ENCODE measurements around the gene PAX5. TPM values are rescaled to one million over a fixed set of nuclear protein-coding genes. Genes with fewer than 3 reads are reported as not detected.

PAX5 gene
- total and polyA plus RNA-seq, 4 experiments from 2014 or later = 0.32 TPM; not detected in 3

DNA sequence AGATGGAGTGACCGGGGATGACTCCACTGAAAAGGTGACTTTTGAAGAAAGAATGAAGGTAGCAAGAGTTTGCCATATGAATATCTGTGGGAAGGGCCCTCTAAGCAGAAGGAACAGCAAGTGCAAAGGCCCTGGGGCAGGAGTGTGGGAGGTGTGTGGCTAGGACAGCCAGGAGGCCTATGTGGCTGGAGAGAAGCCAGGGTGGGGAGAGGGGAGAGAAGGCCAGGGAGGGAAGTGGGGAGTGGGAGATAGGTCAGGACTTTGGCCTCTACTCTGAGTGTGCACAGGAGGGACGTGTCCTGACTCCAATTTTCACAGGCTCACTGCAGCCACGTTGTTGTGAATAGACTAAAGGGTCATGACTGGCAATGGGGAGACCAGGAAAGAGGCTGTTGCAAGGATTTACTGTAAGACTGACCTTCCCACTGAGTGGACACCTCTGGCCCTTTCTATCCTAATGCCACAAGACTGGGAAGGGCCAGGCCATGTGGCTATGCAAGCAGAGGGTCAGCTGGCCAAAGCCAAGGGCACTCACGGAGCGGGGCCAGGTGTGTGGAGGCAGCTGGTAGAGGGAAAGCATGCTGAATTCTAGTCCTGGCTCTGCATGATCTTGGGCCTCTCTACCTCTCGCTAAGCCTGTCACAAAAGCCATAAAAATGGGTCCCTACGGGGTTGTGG is 172.4 kb downstream of the PAX5 start:
- Histone ChIP-seq H3K27ac (ENCODE audit: low read depth, low read length) (no peak overlapping the region), H3K4me3 (ENCODE audit: low read length in 2 of 2) (no peak overlapping the region), H3K27me3 (ENCODE audit: insufficient read depth, low read length) (no peaks in the 10 kb centered on the region), H3K4me1 (ENCODE audit: insufficient read depth, low read length) (no peaks in the 10 kb centered on the region), H3K9me3 (ENCODE audit: control insufficient read depth in 1 of 2, low read length in 2 of 2) (no peaks in the 10 kb centered on the region), H3K36me3 (ENCODE audit: insufficient read depth, low read length) (no peaks in the 10 kb centered on the region)
- POLR2A ChIA-PET (ENCODE audit: partially characterized antibody) = no interaction called here
- Mint-ChIP-seq H3K27me3 (peaks cover 2 to 10% of the 10 kb centered on the region in 2 donors), H3K4me3 (no peak overlapping the region), H3K36me3 (no peaks in the 10 kb centered on the region), H3K9me3 (no peaks in the 10 kb centered on the region), H3K4me1 (no peaks in the 10 kb centered on the region), H3K27ac (no peak overlapping the region)
- intact Hi-C loops (cut with micrococcal nuclease) = no loop called here
- CTCF ChIA-PET (ENCODE audit: partially characterized antibody) = interaction anchor here (2.3 kb wide), 1 partner anchor 11 kb away, joined by 14 read pairs; no protein-coding TSS in a partner anchor
- DNase-seq = no peak

GRCh38 chr9:36858805-36859375 is 175.2 kb downstream of the PAX5 start:
- no peak overlapping the region for H3K4me3 ChIP-seq (ENCODE audit: low read length in 2 of 2)
- no peak overlapping the region for H3K27ac ChIP-seq (ENCODE audit: low read depth, low read length)
- no peaks in the 10 kb centered on the region for H3K9me3 ChIP-seq (ENCODE audit: control insufficient read depth in 1 of 2, low read length in 2 of 2)
- peaks cover 5% of the 10 kb centered on the region for H3K4me1 ChIP-seq (ENCODE audit: insufficient read depth, low read length)
- POLR2A ChIA-PET (ENCODE audit: partially characterized antibody) = no interaction called here
- CTCF ChIA-PET (ENCODE audit: partially characterized antibody) = interaction anchor here (4.7 kb wide), 1 partner anchor 14 kb away, joined by 22 read pairs; no protein-coding TSS in a partner anchor
- no peak overlapping the region for H3K27ac Mint-ChIP-seq
- H3K4me3 Mint-ChIP-seq = no peak overlapping the region
- H3K9me3 Mint-ChIP-seq = no peaks in the 10 kb centered on the region
- no peaks in the 10 kb centered on the region for H3K36me3 ChIP-seq (ENCODE audit: insufficient read depth, low read length)
- intact Hi-C loops (cut with micrococcal nuclease) = no loop called here
- H3K4me1 Mint-ChIP-seq = peaks cover 4 to 10% (median 7%) of the 10 kb centered on the region in 4 donors
- no peak for DNase-seq
- H3K27me3 Mint-ChIP-seq = peaks cover 0 to 12% of the 10 kb centered on the region in 2 donors
- no peaks in the 10 kb centered on the region for H3K27me3 ChIP-seq (ENCODE audit: insufficient read depth, low read length)
- no peaks in the 10 kb centered on the region for H3K36me3 Mint-ChIP-seq

DNA sequence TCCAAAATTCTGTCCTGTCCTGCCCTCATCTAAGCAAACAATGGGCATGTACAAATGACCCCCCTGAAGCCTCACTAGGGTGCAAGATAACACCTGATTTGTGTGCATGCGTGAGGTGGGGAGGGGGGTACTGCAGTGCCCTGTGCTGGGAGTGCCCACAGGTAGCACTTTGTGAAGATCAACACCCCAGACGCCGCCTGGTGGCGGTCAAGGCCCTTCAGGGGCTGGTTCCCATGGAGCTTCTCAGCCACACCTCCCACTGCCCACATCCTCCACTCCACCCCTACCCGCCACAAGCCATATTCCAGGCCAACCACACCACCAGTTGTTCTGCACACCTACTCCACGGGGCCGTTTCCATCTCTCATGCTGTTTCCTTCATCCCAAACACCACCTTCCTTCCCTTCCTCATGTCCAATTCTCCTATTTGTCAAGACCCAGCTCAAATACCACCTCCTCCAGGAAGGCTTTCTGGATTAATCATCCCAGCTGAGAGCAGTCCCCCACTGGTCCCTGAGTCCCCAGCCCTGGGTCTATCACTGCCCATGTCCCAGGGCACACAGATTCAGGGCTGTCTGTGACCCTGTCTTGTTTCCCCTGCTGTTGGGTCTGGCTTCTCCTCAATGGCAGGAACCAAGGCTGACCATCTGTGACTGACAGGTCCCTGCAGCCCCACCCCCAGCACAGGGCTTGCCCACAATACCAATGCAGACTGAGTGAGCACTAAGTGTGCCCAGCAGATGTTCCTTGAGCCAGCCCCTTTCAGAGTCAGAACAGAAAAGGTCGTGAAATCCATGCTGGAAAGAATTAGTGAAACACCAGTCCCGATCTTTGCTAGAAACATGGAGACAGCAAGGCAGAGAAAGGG is 178.4 kb downstream of the PAX5 start:
- Histone ChIP-seq H3K4me3 (ENCODE audit: low read length in 2 of 2) (no peak overlapping the region), H3K4me1 (ENCODE audit: insufficient read depth, low read length) (peaks cover 5% of the 10 kb centered on the region), H3K36me3 (ENCODE audit: insufficient read depth, low read length) (no peaks in the 10 kb centered on the region), H3K27me3 (ENCODE audit: insufficient read depth, low read length) (no peaks in the 10 kb centered on the region), H3K27ac (ENCODE audit: low read depth, low read length) (no peak overlapping the region), H3K9me3 (ENCODE audit: control insufficient read depth in 1 of 2, low read length in 2 of 2) (no peaks in the 10 kb centered on the region)
- intact Hi-C loops (cut with micrococcal nuclease) = no loop called here
- H3K27ac Mint-ChIP-seq = peak overlapping the region in 3 of 7 donors; percentile 16 to 64 (median 33)
- H3K36me3 Mint-ChIP-seq = no peaks in the 10 kb centered on the region
- CTCF ChIA-PET (ENCODE audit: partially characterized antibody) = interaction anchor here (4.7 kb wide), 1 partner anchor 17 kb away, joined by 22 read pairs; no protein-coding TSS in a partner anchor
- peaks cover 4 to 10% (median 8%) of the 10 kb centered on the region in 4 donors for H3K4me1 Mint-ChIP-seq
- H3K4me3 Mint-ChIP-seq = no peak overlapping the region
- POLR2A ChIA-PET (ENCODE audit: partially characterized antibody) = no interaction called here
- peak in 4 of 5 donors; percentile 13 to 22 (median 19) for DNase-seq
- no peaks in the 10 kb centered on the region for H3K9me3 Mint-ChIP-seq
- peaks cover 0 to 7% of the 10 kb centered on the region in 2 donors for H3K27me3 Mint-ChIP-seq

GRCh38 chr9:36854751-36855150 is 179.3 kb downstream of the PAX5 start:
- intact Hi-C loops (cut with micrococcal nuclease) = no loop called here
- Histone ChIP-seq H3K36me3 (ENCODE audit: insufficient read depth, low read length) (no peaks in the 10 kb centered on the region), H3K9me3 (ENCODE audit: control insufficient read depth in 1 of 2, low read length in 2 of 2) (no peaks in the 10 kb centered on the region), H3K4me1 (ENCODE audit: insufficient read depth, low read length) (peaks cover 5% of the 10 kb centered on the region), H3K4me3 (ENCODE audit: low read length in 2 of 2) (no peak overlapping the region), H3K27me3 (ENCODE audit: insufficient read depth, low read length) (no peaks in the 10 kb centered on the region), H3K27ac (ENCODE audit: low read depth, low read length) (no peak overlapping the region)
- no peak overlapping the region for H3K27ac Mint-ChIP-seq
- H3K9me3 Mint-ChIP-seq = no peaks in the 10 kb centered on the region
- CTCF ChIA-PET (ENCODE audit: partially characterized antibody) = interaction anchor here (4.7 kb wide), 1 partner anchor 18 kb away, joined by 22 read pairs; no protein-coding TSS in a partner anchor
- H3K4me1 Mint-ChIP-seq = peaks cover 4 to 10% (median 8%) of the 10 kb centered on the region in 4 donors
- peaks cover 0 to 7% of the 10 kb centered on the region in 2 donors for H3K27me3 Mint-ChIP-seq
- no peak for DNase-seq
- POLR2A ChIA-PET (ENCODE audit: partially characterized antibody) = no interaction called here
- no peak overlapping the region for H3K4me3 Mint-ChIP-seq
- no peaks in the 10 kb centered on the region for H3K36me3 Mint-ChIP-seq

GRCh38 chr9:36854034-36854433 is 180.0 kb downstream of the PAX5 start:
- Mint-ChIP-seq H3K27ac (no peak overlapping the region), H3K27me3 (peaks cover 0 to 11% of the 10 kb centered on the region in 2 donors), H3K36me3 (no peaks in the 10 kb centered on the region), H3K4me3 (no peak overlapping the region), H3K9me3 (no peaks in the 10 kb centered on the region), H3K4me1 (peaks cover 4 to 10% (median 8%) of the 10 kb centered on the region in 4 donors)
- Histone ChIP-seq H3K4me1 (ENCODE audit: insufficient read depth, low read length) (peaks cover 5% of the 10 kb centered on the region), H3K4me3 (ENCODE audit: low read length in 2 of 2) (no peak overlapping the region), H3K36me3 (ENCODE audit: insufficient read depth, low read length) (no peaks in the 10 kb centered on the region), H3K27me3 (ENCODE audit: insufficient read depth, low read length) (no peaks in the 10 kb centered on the region), H3K27ac (ENCODE audit: low read depth, low read length) (no peak overlapping the region), H3K9me3 (ENCODE audit: control insufficient read depth in 1 of 2, low read length in 2 of 2) (no peaks in the 10 kb centered on the region)
- intact Hi-C loops (cut with micrococcal nuclease) = no loop called here
- CTCF ChIA-PET (ENCODE audit: partially characterized antibody) = interaction anchor here (2.9 to 4.7 kb wide), 2 partner anchors 19 kb away, joined by 13 to 22 read pairs; no protein-coding TSS in a partner anchor
- POLR2A ChIA-PET (ENCODE audit: partially characterized antibody) = no interaction called here
- no peak for DNase-seq

DNA sequence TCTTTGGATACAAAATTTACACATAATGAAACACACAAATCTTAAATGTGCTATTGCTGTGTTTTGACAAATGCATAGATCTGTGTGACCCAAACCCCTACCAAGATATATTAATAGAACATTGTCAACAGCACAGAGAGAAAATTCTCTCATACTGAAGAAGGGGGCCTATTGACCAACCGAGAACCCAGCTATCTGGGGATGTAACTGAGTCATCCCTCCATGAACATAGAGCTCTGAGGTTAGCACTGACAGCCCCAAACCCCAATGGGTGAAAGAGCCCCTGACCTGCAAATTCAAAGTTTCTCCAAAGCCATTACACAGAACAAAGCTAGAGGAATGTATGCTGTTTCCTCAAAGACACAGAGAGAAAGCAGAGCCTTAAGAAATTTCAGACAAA is 180.8 kb downstream of the PAX5 start:
- Mint-ChIP-seq H3K4me3 (no peak overlapping the region), H3K36me3 (no peaks in the 10 kb centered on the region), H3K9me3 (no peaks in the 10 kb centered on the region), H3K4me1 (peaks cover 4 to 10% (median 8%) of the 10 kb centered on the region in 4 donors), H3K27ac (no peak overlapping the region), H3K27me3 (peaks cover 0 to 13% of the 10 kb centered on the region in 2 donors)
- intact Hi-C loops (cut with micrococcal nuclease) = no loop called here
- CTCF ChIA-PET (ENCODE audit: partially characterized antibody) = interaction anchor here (2.9 kb wide), 1 partner anchor 19 kb away, joined by 13 read pairs; no protein-coding TSS in a partner anchor
- Histone ChIP-seq H3K9me3 (ENCODE audit: control insufficient read depth in 1 of 2, low read length in 2 of 2) (no peaks in the 10 kb centered on the region), H3K4me3 (ENCODE audit: low read length in 2 of 2) (no peak overlapping the region), H3K36me3 (ENCODE audit: insufficient read depth, low read length) (no peaks in the 10 kb centered on the region), H3K27ac (ENCODE audit: low read depth, low read length) (no peak overlapping the region), H3K27me3 (ENCODE audit: insufficient read depth, low read length) (no peaks in the 10 kb centered on the region), H3K4me1 (ENCODE audit: insufficient read depth, low read length) (peaks cover 5% of the 10 kb centered on the region)
- POLR2A ChIA-PET (ENCODE audit: partially characterized antibody) = no interaction called here
- no peak for DNase-seq

DNA sequence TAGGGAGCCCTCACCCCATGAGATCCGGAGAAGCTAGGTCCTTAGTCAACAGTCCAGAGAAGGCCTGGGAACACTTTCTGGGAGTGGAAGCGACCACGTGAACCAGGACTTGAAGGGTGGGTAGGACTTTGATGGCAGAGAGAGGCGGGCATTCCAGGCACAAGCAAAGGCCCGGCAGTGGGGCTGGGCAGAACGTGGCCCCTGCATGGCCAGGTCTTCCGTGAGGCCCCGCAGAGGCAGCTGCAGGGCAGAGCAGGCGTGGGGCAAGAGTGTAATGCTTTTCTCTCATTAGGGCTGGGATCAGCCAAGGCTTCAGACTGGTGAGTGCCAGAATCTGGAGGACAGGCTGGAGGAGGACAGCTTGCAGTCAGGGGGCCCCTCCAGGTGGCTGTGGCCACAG is 184.1 kb downstream of the PAX5 start:
- Mint-ChIP-seq H3K27me3 (peaks cover 0 to 9% of the 10 kb centered on the region in 2 donors), H3K4me1 (peaks cover 0 to 1% (median 0%) of the 10 kb centered on the region in 4 donors), H3K9me3 (no peaks in the 10 kb centered on the region), H3K4me3 (no peak overlapping the region), H3K36me3 (no peaks in the 10 kb centered on the region), H3K27ac (no peak overlapping the region)
- intact Hi-C loops (cut with micrococcal nuclease) = no loop called here
- DNase-seq = no peak
- H3K36me3 ChIP-seq (ENCODE audit: insufficient read depth, low read length) = no peaks in the 10 kb centered on the region
- no peaks in the 10 kb centered on the region for H3K27me3 ChIP-seq (ENCODE audit: insufficient read depth, low read length)
- H3K27ac ChIP-seq (ENCODE audit: low read depth, low read length) = no peak overlapping the region
- no peaks in the 10 kb centered on the region for H3K4me1 ChIP-seq (ENCODE audit: insufficient read depth, low read length)
- POLR2A ChIA-PET (ENCODE audit: partially characterized antibody) = no interaction called here
- CTCF ChIA-PET (ENCODE audit: partially characterized antibody) = no interaction called here
- no peak overlapping the region for H3K4me3 ChIP-seq (ENCODE audit: low read length in 2 of 2)
- no peaks in the 10 kb centered on the region for H3K9me3 ChIP-seq (ENCODE audit: control insufficient read depth in 1 of 2, low read length in 2 of 2)
